GM10248 (cell line): Measurements from ENCODE around the gene MOGAT3.

Experiments used
- CTCF ChIA-PET: fragments of 300-600 bp; sonication (Branson Sonifier 250); formaldehyde crosslinking; extraction: SDS; loops from one replicate; lab custom pipeline; 2021; ENCODE audit warnings: antibody characterized with exemption; lab: Yijun Ruan, JAX
- POLR2A ChIA-PET: fragments of 350-650 bp; sonication (Branson Sonifier 250); formaldehyde crosslinking; extraction: SDS; loops from one replicate; lab custom pipeline; 2020; ENCODE audit warnings: antibody characterized with exemption; lab: Yijun Ruan, JAX
- DNase-seq: peaks from one replicate; pipeline ENCODE4 v3.0.0; 2012; ENCODE audit errors: extremely low spot score
- CTCF ChIP-seq: IDR thresholded peaks from 2 replicates; pipeline ENCODE4 v1.5.1; 2012; ENCODE audit warnings: mild to moderate bottlenecking, low read depth; ENCODE audit errors: extremely low read depth, missing control alignments, control extremely low read depth

The MOGAT3 gene

GRCh38 chr7:101186844-101187428, 13.9 kb downstream of the MOGAT3 start:
- no peak for TF ChIP-seq CTCF
- CTCF ChIA-PET, result interaction anchor here (0.6 to 1.6 kb wide), 4 partner anchors 19 to 62 kb away, joined by 3 to 10 read pairs (median 4); no protein-coding TSS in a partner anchor
- DNase-seq, result no peak
- POLR2A ChIA-PET, result interaction anchor here (0.7 kb wide), 1 partner anchor 422 kb away, joined by 6 read pairs; no protein-coding TSS in a partner anchor

GRCh38 chr7:101186194-101186593, 14.6 kb downstream of the MOGAT3 start:
- ChIA-PET CTCF (interaction anchor here (0.6 to 1.6 kb wide), 3 partner anchors 42 to 61 kb away, joined by 3 to 10 read pairs (median 4); no protein-coding TSS in a partner anchor), POLR2A (no interaction called here)
- DNase-seq, result no peak
- TF ChIP-seq CTCF, result no peak

GRCh38 chr7:101185258-101185839, 15.5 kb downstream of the MOGAT3 start:
- ChIA-PET POLR2A (no interaction called here), CTCF (interaction anchor here (1.1 to 3.2 kb wide), 3 partner anchors 8 to 108 kb away, joined by 4 to 23 read pairs (median 5); no protein-coding TSS in a partner anchor)

GRCh38 chr7:101180130-101180755, 20.6 kb downstream of the MOGAT3 start, which contains the start of gene NAT16:
Gene NAT16, minus strand, starts transcription at chr7:101180293. Its CDS starts 5,486 bp downstream, at chr7:101174807.
- POLR2A ChIA-PET, result no interaction called here
- DNase-seq, result no peak
- CTCF ChIA-PET, result interaction anchor here (0.9 to 1.6 kb wide), 2 partner anchors 12 kb away, joined by 5 to 7 read pairs; no protein-coding TSS in a partner anchor
- no peak for TF ChIP-seq CTCF

More at GRCh38 chr7:101185258-101185839, 15.5 kb downstream of the MOGAT3 start:
- no peak for TF ChIP-seq CTCF
- no peak for DNase-seq

- CTCF ChIA-PET, result interaction anchor here (0.9 kb wide), 1 partner anchor 13 kb away, joined by 5 read pairs; no protein-coding TSS in a partner anchor
- POLR2A ChIA-PET, result no interaction called here
- TF ChIP-seq CTCF, result no peak
- no peak for DNase-seq
These were observed 21.1 kb downstream of the MOGAT3 start for GRCh38 chr7:101179713-101180112.

GRCh38 chr7:101179117-101179516, 21.7 kb downstream of the MOGAT3 start:
- no peak for TF ChIP-seq CTCF
- ChIA-PET POLR2A (no interaction called here), CTCF (interaction anchor here (6.2 kb wide), 1 partner anchor 13 kb away, joined by 42 read pairs; no protein-coding TSS in a partner anchor)
- DNase-seq, result no peak
